Stimulated activated CD4-positive, alpha-beta T cell treated with anti-CD3 and anti-CD28 coated beads, Interleukin-1b, Interleukin-23, amount 100 ng/mL, for 4 hours (primary cell): Measurements from ENCODE around the gene LY9.

Source experiments
- DNase-seq, 2 donors: peaks; one replicate each; pipeline ENCODE4 v3.0.0-alpha.2; 2020; ENCODE audit warnings: low read depth in 2 of 2

The LY9 gene

GRCh38 chr1:160836981-160837557, 41.1 kb downstream of the LY9 start:
- no peak for DNase-seq

- DNase-seq, result peak; percentile 52 to 53
These were observed 41.7 kb downstream of the LY9 start for GRCh38 chr1:160837558-160838205.

GRCh38 chr1:160838888-160839287, 42.9 kb downstream of the LY9 start:
- DNase-seq, result no peak

- no peak for DNase-seq
These were observed 43.8 kb downstream of the LY9 start for GRCh38 chr1:160839746-160840145.

GRCh38 chr1:160841079-160841478, 45.1 kb downstream of the LY9 start:
- DNase-seq, result no peak

GRCh38 chr1:160844447-160845232, 48.7 kb downstream of the LY9 start:
- DNase-seq, result no peak

GRCh38 chr1:160846281-160846680, 50.3 kb downstream of the LY9 start:
- no peak for DNase-seq

GRCh38 chr1:160850541-160850940, 54.6 kb downstream of the LY9 start:
- no peak for DNase-seq

GRCh38 chr1:160850993-160851392, 55.0 kb downstream of the LY9 start:
- no peak for DNase-seq

- no peak for DNase-seq
These were observed 57.0 kb downstream of the LY9 start for GRCh38 chr1:160853014-160853413.

- DNase-seq, result no peak
These were observed 57.8 kb downstream of the LY9 start for GRCh38 chr1:160853754-160854153.

- no peak for DNase-seq
These were observed 59.4 kb downstream of the LY9 start for GRCh38 chr1:160855181-160855981.

GRCh38 chr1:160858097-160858496, 62.1 kb downstream of the LY9 start:
- DNase-seq, result no peak

- DNase-seq, result no peak
These were observed 62.5 kb downstream of the LY9 start for GRCh38 chr1:160858507-160858906.

- DNase-seq, result no peak
These were observed 63.2 kb downstream of the LY9 start for GRCh38 chr1:160859166-160859565.

- no peak for DNase-seq
These were observed 65.0 kb downstream of the LY9 start for GRCh38 chr1:160860840-160861505.

GRCh38 chr1:160862203-160863060, 66.5 kb downstream of the LY9 start, which contains the start of gene CD244:
CD244 (minus strand) TSS chr1:160862887; CDS start chr1:160862677, 210 bp downstream.
- DNase-seq, result peak in 1 of 2 donors; percentile 15

GRCh38 chr1:160863061-160863773, 67.2 kb downstream of the LY9 start:
- no peak for DNase-seq

- no peak for DNase-seq
These were observed 67.8 kb downstream of the LY9 start for GRCh38 chr1:160863774-160864131.

- no peak for DNase-seq
These were observed 68.2 kb downstream of the LY9 start for GRCh38 chr1:160864173-160864572.
